ENCODE measurements around the gene MAP7D2.
"Not testable (repeated sequence)": the region's sequence is repeated elsewhere in the genome, so short reads cannot be mapped to it uniquely, and the experiment has no call there.

The MAP7D2 gene

GRCh38 chrX:20116577-20117240, at the start of gene MAP7D2:
Gene MAP7D2 (minus strand): TSS chrX:20116907. CDS start chrX:20116879, 28 bp downstream.
- TF ChIP-seq CTCF (IDR thresholded peaks at IDR 0.05; ENCODE audit: low read depth, low read length) = no peak
- no peak for DNase-seq
- H3K36me3 ChIP-seq = no peaks in the 10 kb centered on the region
- no peaks in the 10 kb centered on the region for H3K9me3 ChIP-seq (ENCODE audit: severe bottlenecking)
- H3K27me3 ChIP-seq (ENCODE audit: insufficient read depth, low read depth, severe bottlenecking) = no peaks in the 10 kb centered on the region
- no peak within 1 kb of the TSS for H3K27ac ChIP-seq
- H3K4me3 ChIP-seq (ENCODE audit: low read depth, low read length) = no peak within 1 kb of the TSS

- DNase-seq; H3K27ac ChIP-seq; H3K9me3 ChIP-seq (ENCODE audit: severe bottlenecking); H3K4me3 ChIP-seq (ENCODE audit: low read depth, low read length); H3K36me3 ChIP-seq: not testable (repeated sequence)
- peaks cover 13% of the 10 kb centered on the region for H3K27me3 ChIP-seq (ENCODE audit: insufficient read depth, low read depth, severe bottlenecking)
These were observed 45.8 kb upstream of the MAP7D2 start for GRCh38 chrX:20162516-20162915.

GRCh38 chrX:20159797-20160385, 43.2 kb upstream of the MAP7D2 start:
- Histone ChIP-seq H3K27ac (no peak overlapping the region), H3K36me3 (no peaks in the 10 kb centered on the region), H3K27me3 (ENCODE audit: insufficient read depth, low read depth, severe bottlenecking) (peaks cover 11% of the 10 kb centered on the region), H3K4me3 (ENCODE audit: low read depth, low read length) (no peak overlapping the region), H3K9me3 (ENCODE audit: severe bottlenecking) (no peaks in the 10 kb centered on the region)
- no peak for DNase-seq
- TF ChIP-seq CTCF (IDR thresholded peaks at IDR 0.05; ENCODE audit: low read depth, low read length) = no peak

- Histone ChIP-seq H3K4me3 (ENCODE audit: low read depth, low read length) (no peak overlapping the region), H3K36me3 (no peaks in the 10 kb centered on the region; the same call in 1 of the 2 replicates), H3K9me3 (ENCODE audit: severe bottlenecking) (no peaks in the 10 kb centered on the region), H3K27ac (no peak overlapping the region), H3K27me3 (ENCODE audit: insufficient read depth, low read depth, severe bottlenecking) (peaks cover 11% of the 10 kb centered on the region)
- no peak for DNase-seq
- TF ChIP-seq CTCF (IDR thresholded peaks at IDR 0.05; ENCODE audit: low read depth, low read length) = no peak
These were observed 35.0 kb upstream of the MAP7D2 start for GRCh38 chrX:20151689-20152088.

GRCh38 chrX:20149326-20149725, 32.6 kb upstream of the MAP7D2 start:
- Histone ChIP-seq H3K36me3 (no peaks in the 10 kb centered on the region; the same call in 1 of the 2 replicates), H3K4me3 (ENCODE audit: low read depth, low read length) (no peak overlapping the region), H3K27ac (no peak overlapping the region), H3K9me3 (ENCODE audit: severe bottlenecking) (no peaks in the 10 kb centered on the region), H3K27me3 (ENCODE audit: insufficient read depth, low read depth, severe bottlenecking) (peaks cover 2% of the 10 kb centered on the region)
- DNase-seq = no peak
- no peak for TF ChIP-seq CTCF (IDR thresholded peaks at IDR 0.05; ENCODE audit: low read depth, low read length)

GRCh38 chrX:20147561-20147960, 30.9 kb upstream of the MAP7D2 start:
- H3K36me3 ChIP-seq = no peaks in the 10 kb centered on the region
- no peak for TF ChIP-seq CTCF (IDR thresholded peaks at IDR 0.05; ENCODE audit: low read depth, low read length)
- no peaks in the 10 kb centered on the region for H3K9me3 ChIP-seq (ENCODE audit: severe bottlenecking)
- no peak overlapping the region for H3K27ac ChIP-seq
- no peaks in the 10 kb centered on the region for H3K27me3 ChIP-seq (ENCODE audit: insufficient read depth, low read depth, severe bottlenecking)
- no peak overlapping the region for H3K4me3 ChIP-seq (ENCODE audit: low read depth, low read length)
- no peak for DNase-seq

Data from WERI-Rb-1 (cell line).